KMS-11 (cell line): ENCODE data around the gene AXL.

Source experiments
- H2AFZ ChIP-seq: fragments of 200-600 bp; sonication (generic); 2 replicates; pipeline ENCODE4 v1.6.1; 2016; ENCODE audit warnings: antibody characterized with exemption, mixed run types, low read depth
- H3K27ac ChIP-seq: fragments of 200-600 bp; sonication (generic); 2 replicates; pipeline ENCODE4 v1.6.1; 2016; ENCODE audit warnings: mild to moderate bottlenecking, mixed run types
- H3K27me3 ChIP-seq: fragments of 200-600 bp; sonication (generic); 2 replicates; pipeline ENCODE4 v1.6.1; 2017; ENCODE audit warnings: mild to moderate bottlenecking, low read depth, mixed run types, moderate library complexity; ENCODE audit not compliant: insufficient read depth
- H3K36me3 ChIP-seq: fragments of 200-600 bp; sonication (generic); 2 replicates; pipeline ENCODE4 v1.6.1; 2017; ENCODE audit warnings: mild to moderate bottlenecking, mixed run types; ENCODE audit not compliant: insufficient read depth
- H3K4me1 ChIP-seq: fragments of 200-600 bp; sonication (generic); 2 replicates; pipeline ENCODE4 v1.6.1; 2016; ENCODE audit warnings: mild to moderate bottlenecking, low read depth, mixed run types; ENCODE audit not compliant: poor library complexity, severe bottlenecking
- H3K4me2 ChIP-seq: fragments of 200-600 bp; sonication (generic); 2 replicates; pipeline ENCODE4 v1.7.0; 2016; ENCODE audit warnings: mild to moderate bottlenecking, mixed run types
- H3K4me3 ChIP-seq: fragments of 200-600 bp; sonication (generic); IDR thresholded peaks from 2 replicates; pipeline ENCODE4 v1.6.1; 2017; ENCODE audit warnings: low read depth, low read length, mixed read lengths; ENCODE audit not compliant: insufficient read depth
- H3K79me2 ChIP-seq: fragments of 200-600 bp; sonication (generic); 2 replicates; pipeline ENCODE4 v1.6.1; 2016; ENCODE audit warnings: low read depth, mixed run types; ENCODE audit not compliant: insufficient read depth
- H3K9ac ChIP-seq: fragments of 200-600 bp; sonication (generic); 2 replicates; pipeline ENCODE4 v1.6.1; 2016; ENCODE audit warnings: mild to moderate bottlenecking, mixed run types
- H4K20me1 ChIP-seq: fragments of 200-600 bp; sonication (generic); 2 replicates; pipeline ENCODE4 v1.6.1; 2016; ENCODE audit warnings: mild to moderate bottlenecking, mixed run types; ENCODE audit not compliant: insufficient read depth
- CTCF ChIP-seq: fragments of 200-600 bp; sonication (generic); conservative IDR thresholded peaks from 2 replicates; pipeline ENCODE4 v1.6.1; 2017; ENCODE audit warnings: low read depth, mild to moderate bottlenecking, antibody characterized with exemption, low read length, moderate library complexity, mixed read lengths

The AXL gene

GRCh38 chr19:41205995-41206394 lies 13.0 kb upstream of the AXL start:
- no peak overlapping the region for H2AFZ ChIP-seq
- H3K4me3 ChIP-seq: no peak overlapping the region
- no peak overlapping the region for H3K9ac ChIP-seq
- H3K27me3 ChIP-seq: peaks cover 4% of the 10 kb centered on the region; the same call in 1 of the 2 replicates
- TF ChIP-seq CTCF: no peak
- no peaks in the 10 kb centered on the region for H3K79me2 ChIP-seq
- H3K4me1 ChIP-seq: no peaks in the 10 kb centered on the region
- no peak overlapping the region for H3K4me2 ChIP-seq
- H4K20me1 ChIP-seq: no peaks in the 10 kb centered on the region
- H3K36me3 ChIP-seq: no peaks in the 10 kb centered on the region
- no peak overlapping the region for H3K27ac ChIP-seq

GRCh38 chr19:41206456-41206855 lies 12.6 kb upstream of the AXL start:
- no peak overlapping the region for H3K9ac ChIP-seq
- H3K4me2 ChIP-seq: no peak overlapping the region
- H4K20me1 ChIP-seq: no peaks in the 10 kb centered on the region
- H3K36me3 ChIP-seq: no peaks in the 10 kb centered on the region
- no peak for TF ChIP-seq CTCF
- no peak overlapping the region for H2AFZ ChIP-seq
- no peaks in the 10 kb centered on the region for H3K79me2 ChIP-seq
- no peaks in the 10 kb centered on the region for H3K4me1 ChIP-seq
- no peak overlapping the region for H3K4me3 ChIP-seq
- H3K27me3 ChIP-seq: peaks cover 4% of the 10 kb centered on the region; the same call in 1 of the 2 replicates
- no peak overlapping the region for H3K27ac ChIP-seq

GRCh38 chr19:41206926-41207750 lies 11.9 kb upstream of the AXL start:
- Histone ChIP-seq H4K20me1 (no peaks in the 10 kb centered on the region), H3K27me3 (peaks cover 4% of the 10 kb centered on the region; the same call in 1 of the 2 replicates), H3K4me2 (no peak overlapping the region), H2AFZ (no peak overlapping the region), H3K4me3 (no peak overlapping the region), H3K27ac (no peak overlapping the region), H3K9ac (no peak overlapping the region), H3K79me2 (no peaks in the 10 kb centered on the region), H3K4me1 (no peaks in the 10 kb centered on the region), H3K36me3 (no peaks in the 10 kb centered on the region)
- TF ChIP-seq CTCF: no peak

GRCh38 chr19:41214161-41214560 lies 4.9 kb upstream of the AXL start:
- H3K4me1 ChIP-seq: no peaks in the 10 kb centered on the region
- H3K27ac ChIP-seq: no peak overlapping the region
- no peak for TF ChIP-seq CTCF
- H3K4me2 ChIP-seq: no peak overlapping the region
- H3K27me3 ChIP-seq: peaks cover 10% of the 10 kb centered on the region; the same call in 1 of the 2 replicates
- no peak overlapping the region for H3K9ac ChIP-seq
- no peaks in the 10 kb centered on the region for H3K36me3 ChIP-seq
- no peaks in the 10 kb centered on the region for H3K79me2 ChIP-seq
- no peak overlapping the region for H2AFZ ChIP-seq
- H4K20me1 ChIP-seq: no peaks in the 10 kb centered on the region
- H3K4me3 ChIP-seq: no peak overlapping the region
